Measurements from ENCODE around the gene TTC33.

Gene TTC33

DNA sequence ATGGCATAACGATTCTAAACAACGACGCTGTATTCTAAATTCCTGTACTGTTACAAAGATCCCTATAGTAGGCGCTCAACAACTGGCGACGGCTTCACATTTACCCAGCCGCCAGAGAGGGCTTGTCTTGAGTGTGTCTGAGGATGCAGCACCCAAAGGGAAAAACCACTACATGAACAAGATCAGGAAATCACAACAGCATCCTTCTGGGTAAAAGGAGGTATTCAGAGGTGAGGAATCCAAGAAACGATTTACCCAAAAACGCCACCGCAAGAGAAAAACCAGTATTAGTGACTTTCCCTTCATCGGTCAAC, 711 bp downstream of the TTC33 start:
- Histone ChIP-seq H3K9ac (ENCODE audit: low read depth in 1 of 2, low read length in 2 of 2) (peak overlapping the region; percentile 89 to 94), H3K27ac (ENCODE audit: low read depth, low read length) (peak overlapping the region; percentile 87)

DNA sequence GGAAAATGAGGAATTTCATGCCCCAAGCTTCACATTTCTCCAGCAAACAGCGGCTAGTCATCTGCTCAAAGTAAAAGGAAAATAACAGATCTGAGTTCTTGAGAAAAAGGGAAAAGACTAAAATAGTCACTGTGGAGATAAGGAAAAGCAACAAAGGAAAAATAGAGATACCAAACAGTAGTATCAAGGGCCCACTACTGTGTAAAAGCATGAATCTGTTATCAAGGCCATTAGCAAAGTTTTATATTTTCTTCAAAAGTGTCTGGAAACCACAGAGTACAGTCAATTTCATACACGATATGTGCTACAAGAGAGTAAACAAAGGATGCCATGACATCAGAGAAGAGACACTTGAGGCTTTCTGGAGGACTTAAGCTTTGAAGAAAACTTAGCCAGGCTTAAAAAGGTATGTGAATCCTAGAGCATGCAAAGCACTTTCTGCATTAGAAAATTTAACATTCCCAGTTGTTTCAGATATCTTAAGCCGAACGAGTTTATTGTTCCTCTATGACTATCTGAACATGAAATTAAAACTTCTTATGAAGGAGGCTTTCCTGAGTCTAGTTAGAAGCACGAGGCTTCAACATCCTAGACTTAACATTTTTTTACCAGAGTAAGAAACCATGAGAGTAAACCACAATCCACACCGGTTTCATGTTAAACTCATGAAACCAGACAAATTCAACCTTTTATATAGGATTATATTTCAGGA, 1.2 kb downstream of the TTC33 start:
- no peaks in the 10 kb centered on the region for H3K27me3 ChIP-seq (ENCODE audit: control insufficient read depth in 1 of 2, insufficient read depth in 2 of 2, low read length in 2 of 2)
- peaks cover 0 to 3% of the 10 kb centered on the region in 2 donors for H3K36me3 ChIP-seq (ENCODE audit: control insufficient read depth in 1 of 2, insufficient read depth in 2 of 2, low read length in 2 of 2)
- H3K4me3 ChIP-seq (ENCODE audit: low read depth in 1 of 2, low read length in 2 of 2): peak overlapping the region; percentile 95 to 97
- peak overlapping the region; percentile 89 to 94 for H3K9ac ChIP-seq (ENCODE audit: low read depth in 1 of 2, low read length in 2 of 2)
- H3K4me1 ChIP-seq (ENCODE audit: control insufficient read depth in 1 of 2, insufficient read depth in 2 of 2, low read length in 2 of 2): peaks cover 7 to 9% of the 10 kb centered on the region in 2 donors
- peak overlapping the region; percentile 11 for H3K27ac ChIP-seq (ENCODE audit: low read depth, low read length)
- peaks cover 0 to 5% of the 10 kb centered on the region in 2 donors for H3K9me3 ChIP-seq (ENCODE audit: control insufficient read depth in 1 of 2, low read length in 2 of 2)

More for the DNA sequence above, 711 bp downstream of the TTC33 start:
- peaks cover 0 to 3% of the 10 kb centered on the region in 2 donors for H3K36me3 ChIP-seq (ENCODE audit: control insufficient read depth in 1 of 2, insufficient read depth in 2 of 2, low read length in 2 of 2)
- H3K27me3 ChIP-seq (ENCODE audit: control insufficient read depth in 1 of 2, insufficient read depth in 2 of 2, low read length in 2 of 2): no peaks in the 10 kb centered on the region
- peaks cover 0 to 5% of the 10 kb centered on the region in 2 donors for H3K9me3 ChIP-seq (ENCODE audit: control insufficient read depth in 1 of 2, low read length in 2 of 2)
- H3K4me3 ChIP-seq (ENCODE audit: low read depth in 1 of 2, low read length in 2 of 2): peak overlapping the region; percentile 95 to 97
- peaks cover 7 to 9% of the 10 kb centered on the region in 2 donors for H3K4me1 ChIP-seq (ENCODE audit: control insufficient read depth in 1 of 2, insufficient read depth in 2 of 2, low read length in 2 of 2)

DNA sequence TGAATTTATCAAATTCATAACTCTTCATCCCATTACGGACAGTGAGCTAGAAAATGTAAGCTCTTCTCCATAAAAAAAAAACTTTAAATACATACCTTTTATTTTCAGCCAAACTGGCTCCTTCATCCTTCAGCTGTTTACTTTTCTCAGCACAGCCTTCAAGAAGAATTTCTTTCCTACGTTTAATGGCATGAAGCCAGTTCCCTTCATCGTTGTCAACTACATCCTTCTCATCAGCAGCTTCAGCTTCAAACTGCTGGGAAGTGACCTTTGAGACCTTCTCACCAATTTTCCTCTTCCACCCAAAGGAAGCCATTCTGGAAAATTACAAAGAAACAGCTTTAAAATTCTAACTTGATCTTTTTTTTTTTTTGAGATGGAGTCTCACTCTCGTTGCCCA, 9.1 kb downstream of the TTC33 start:
- H3K4me3 ChIP-seq (ENCODE audit: low read depth in 1 of 2, low read length in 2 of 2): no peak overlapping the region
- H3K9ac ChIP-seq (ENCODE audit: low read depth in 1 of 2, low read length in 2 of 2): no peak overlapping the region
- H3K36me3 ChIP-seq (ENCODE audit: control insufficient read depth in 1 of 2, insufficient read depth in 2 of 2, low read length in 2 of 2): peaks cover 3 to 7% of the 10 kb centered on the region in 2 donors
- H3K27me3 ChIP-seq (ENCODE audit: control insufficient read depth in 1 of 2, insufficient read depth in 2 of 2, low read length in 2 of 2): no peaks in the 10 kb centered on the region
- H3K27ac ChIP-seq (ENCODE audit: low read depth, low read length): no peak overlapping the region
- H3K9me3 ChIP-seq (ENCODE audit: control insufficient read depth in 1 of 2, low read length in 2 of 2): peaks cover 0 to 5% of the 10 kb centered on the region in 2 donors
- H3K4me1 ChIP-seq (ENCODE audit: control insufficient read depth in 1 of 2, insufficient read depth in 2 of 2, low read length in 2 of 2): no peaks in the 10 kb centered on the region

DNA sequence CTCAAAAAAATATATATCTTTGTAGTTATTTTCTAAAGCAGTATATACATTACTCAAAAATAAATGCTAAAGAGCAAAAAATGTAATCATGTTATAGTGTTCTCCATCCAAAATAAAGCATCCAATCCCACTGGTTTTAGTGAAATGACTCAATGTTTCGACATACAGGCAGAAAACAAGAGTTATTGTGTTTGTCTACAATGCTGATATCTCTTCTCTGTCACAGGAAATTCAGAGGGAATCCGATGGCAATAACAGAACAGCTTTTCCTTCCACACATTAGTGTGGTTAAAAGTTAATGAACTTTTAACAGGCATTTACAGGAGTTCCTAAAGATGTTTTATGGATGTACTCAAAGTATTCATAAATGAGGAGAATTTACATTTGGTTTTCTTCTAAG, 12.0 kb downstream of the TTC33 start:
- Histone ChIP-seq H3K9ac (ENCODE audit: low read depth in 1 of 2, low read length in 2 of 2) (no peak overlapping the region), H3K36me3 (ENCODE audit: control insufficient read depth in 1 of 2, insufficient read depth in 2 of 2, low read length in 2 of 2) (peaks cover 13 to 23% of the 10 kb centered on the region in 2 donors), H3K4me1 (ENCODE audit: control insufficient read depth in 1 of 2, insufficient read depth in 2 of 2, low read length in 2 of 2) (no peaks in the 10 kb centered on the region), H3K4me3 (ENCODE audit: low read depth in 1 of 2, low read length in 2 of 2) (no peak overlapping the region), H3K27me3 (ENCODE audit: control insufficient read depth in 1 of 2, insufficient read depth in 2 of 2, low read length in 2 of 2) (no peaks in the 10 kb centered on the region), H3K9me3 (ENCODE audit: control insufficient read depth in 1 of 2, low read length in 2 of 2) (peaks cover 4 to 10% of the 10 kb centered on the region in 2 donors), H3K27ac (ENCODE audit: low read depth, low read length) (no peak overlapping the region)

DNA sequence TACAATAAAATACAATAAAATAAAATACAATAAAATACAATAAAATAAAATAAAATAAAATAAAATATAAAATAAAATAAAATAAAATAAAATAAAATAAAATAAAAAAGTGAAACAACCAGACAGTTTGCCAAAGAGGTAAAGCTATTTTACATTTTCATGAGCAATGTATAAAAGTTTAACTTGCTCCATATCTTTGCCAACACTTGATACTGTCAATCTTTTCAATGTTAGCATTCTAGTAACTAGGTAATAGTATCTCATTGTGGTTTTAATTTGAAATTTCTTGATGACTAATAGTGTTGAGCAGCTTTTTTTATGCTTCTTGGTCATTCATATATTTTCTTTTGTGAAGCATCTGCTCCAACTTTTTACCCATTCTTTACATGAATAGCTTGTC, 17.3 kb downstream of the TTC33 start:
- Histone ChIP-seq H3K36me3 (ENCODE audit: control insufficient read depth in 1 of 2, insufficient read depth in 2 of 2, low read length in 2 of 2) (peaks cover 10 to 16% of the 10 kb centered on the region in 2 donors), H3K9me3 (ENCODE audit: control insufficient read depth in 1 of 2, low read length in 2 of 2) (peaks cover 4 to 10% of the 10 kb centered on the region in 2 donors)

DNA sequence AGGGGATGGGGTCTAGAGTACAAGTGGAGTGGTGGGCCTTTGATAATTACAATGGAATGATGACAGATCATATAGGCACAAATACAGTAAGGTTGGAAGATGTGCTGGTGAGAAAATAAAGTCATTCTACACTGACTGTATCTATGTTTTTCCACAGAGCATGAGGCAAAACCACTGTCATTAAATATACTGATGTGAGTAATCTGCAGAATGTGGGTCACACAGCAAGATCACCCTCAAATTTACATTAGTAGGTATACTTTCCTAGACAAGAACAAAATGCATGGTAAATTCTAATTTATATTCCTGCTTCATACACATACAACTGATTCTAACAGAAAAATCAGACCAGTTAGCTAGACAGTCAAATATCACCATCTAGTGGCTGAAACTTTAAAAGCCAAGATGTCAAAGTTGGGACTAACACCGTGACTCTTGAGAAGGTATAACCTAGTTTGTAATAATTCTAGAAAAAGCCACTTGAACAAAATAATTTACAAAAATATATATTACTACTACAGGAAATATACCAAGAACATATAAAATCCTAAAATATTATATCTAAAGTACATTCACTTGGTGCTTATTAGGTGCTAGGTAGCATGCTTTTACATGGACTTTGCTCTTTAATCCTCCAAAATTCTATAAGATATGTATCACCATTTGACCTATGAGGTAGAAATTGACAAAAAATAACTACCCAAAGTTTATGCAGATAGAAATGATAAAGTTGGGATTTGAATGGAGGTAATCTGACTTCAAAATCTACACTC, 19.5 kb downstream of the TTC33 start:
- Histone ChIP-seq H3K9ac (ENCODE audit: low read depth in 1 of 2, low read length in 2 of 2) (no peak overlapping the region), H3K27me3 (ENCODE audit: control insufficient read depth in 1 of 2, insufficient read depth in 2 of 2, low read length in 2 of 2) (no peaks in the 10 kb centered on the region), H3K4me3 (ENCODE audit: low read depth in 1 of 2, low read length in 2 of 2) (no peak overlapping the region), H3K4me1 (ENCODE audit: control insufficient read depth in 1 of 2, insufficient read depth in 2 of 2, low read length in 2 of 2) (peaks cover 29 to 33% of the 10 kb centered on the region in 2 donors), H3K27ac (ENCODE audit: low read depth, low read length) (no peak overlapping the region), H3K36me3 (ENCODE audit: control insufficient read depth in 1 of 2, insufficient read depth in 2 of 2, low read length in 2 of 2) (peaks cover 8 to 12% of the 10 kb centered on the region in 2 donors), H3K9me3 (ENCODE audit: control insufficient read depth in 1 of 2, low read length in 2 of 2) (peaks cover 4 to 10% of the 10 kb centered on the region in 2 donors)

More for the DNA sequence above, 17.3 kb downstream of the TTC33 start:
- Histone ChIP-seq H3K27me3 (ENCODE audit: control insufficient read depth in 1 of 2, insufficient read depth in 2 of 2, low read length in 2 of 2) (no peaks in the 10 kb centered on the region), H3K4me3 (ENCODE audit: low read depth in 1 of 2, low read length in 2 of 2) (no peak overlapping the region), H3K27ac (ENCODE audit: low read depth, low read length) (no peak overlapping the region), H3K9ac (ENCODE audit: low read depth in 1 of 2, low read length in 2 of 2) (no peak overlapping the region), H3K4me1 (ENCODE audit: control insufficient read depth in 1 of 2, insufficient read depth in 2 of 2, low read length in 2 of 2) (peaks cover 24 to 27% of the 10 kb centered on the region in 2 donors)

DNA sequence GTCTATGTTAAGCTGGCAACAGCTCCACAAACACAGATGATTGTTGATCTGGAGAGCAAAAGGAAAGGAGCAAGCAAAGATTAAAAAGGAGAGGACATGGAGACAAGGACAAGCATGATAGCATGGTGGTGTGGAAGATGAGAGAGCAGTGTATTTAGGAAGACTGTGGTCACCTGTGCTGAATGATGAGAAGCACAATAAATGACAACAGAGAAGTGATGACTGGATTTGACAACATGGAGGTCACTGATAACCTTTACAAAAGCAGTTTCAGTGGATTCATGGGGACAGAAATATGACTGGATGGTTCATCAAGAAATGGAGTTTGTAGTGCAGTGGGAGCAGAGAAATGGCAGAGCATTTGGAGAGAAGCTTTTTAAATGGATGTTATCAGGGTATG, 20.2 kb downstream of the TTC33 start:
- Histone ChIP-seq H3K36me3 (ENCODE audit: control insufficient read depth in 1 of 2, insufficient read depth in 2 of 2, low read length in 2 of 2) (peaks cover 4 to 7% of the 10 kb centered on the region in 2 donors), H3K9ac (ENCODE audit: low read depth in 1 of 2, low read length in 2 of 2) (no peak overlapping the region), H3K4me1 (ENCODE audit: control insufficient read depth in 1 of 2, insufficient read depth in 2 of 2, low read length in 2 of 2) (peaks cover 29 to 38% of the 10 kb centered on the region in 2 donors), H3K4me3 (ENCODE audit: low read depth in 1 of 2, low read length in 2 of 2) (no peak overlapping the region), H3K27ac (ENCODE audit: low read depth, low read length) (no peak overlapping the region), H3K9me3 (ENCODE audit: control insufficient read depth in 1 of 2, low read length in 2 of 2) (peaks cover 4 to 7% of the 10 kb centered on the region in 2 donors), H3K27me3 (ENCODE audit: control insufficient read depth in 1 of 2, insufficient read depth in 2 of 2, low read length in 2 of 2) (no peaks in the 10 kb centered on the region)

DNA sequence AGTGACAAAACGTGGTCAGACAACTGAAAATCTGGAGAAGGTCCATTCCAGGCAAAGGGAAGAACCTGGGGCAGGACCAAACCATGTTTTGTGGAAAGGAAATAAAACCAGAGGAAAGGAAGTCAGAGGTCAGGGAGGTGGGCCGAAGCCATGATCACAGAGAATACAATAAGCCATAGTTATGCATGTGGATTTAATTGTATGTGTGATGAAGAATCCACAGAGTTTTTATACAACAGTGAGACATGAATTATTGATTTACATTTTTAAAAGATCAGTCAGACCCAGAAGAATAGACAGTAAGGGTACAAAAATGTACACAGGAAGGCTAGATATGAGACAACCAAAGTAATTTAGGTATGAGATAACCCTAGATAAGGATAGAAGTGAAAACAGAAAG, 20.8 kb downstream of the TTC33 start:
- Histone ChIP-seq H3K9ac (ENCODE audit: low read depth in 1 of 2, low read length in 2 of 2) (no peak overlapping the region), H3K4me1 (ENCODE audit: control insufficient read depth in 1 of 2, insufficient read depth in 2 of 2, low read length in 2 of 2) (peaks cover 29 to 38% of the 10 kb centered on the region in 2 donors), H3K4me3 (ENCODE audit: low read depth in 1 of 2, low read length in 2 of 2) (no peak overlapping the region), H3K27me3 (ENCODE audit: control insufficient read depth in 1 of 2, insufficient read depth in 2 of 2, low read length in 2 of 2) (no peaks in the 10 kb centered on the region), H3K36me3 (ENCODE audit: control insufficient read depth in 1 of 2, insufficient read depth in 2 of 2, low read length in 2 of 2) (peaks cover 0 to 7% of the 10 kb centered on the region in 2 donors), H3K9me3 (ENCODE audit: control insufficient read depth in 1 of 2, low read length in 2 of 2) (peaks cover 4% of the 10 kb centered on the region in 2 donors), H3K27ac (ENCODE audit: low read depth, low read length) (no peak overlapping the region)

DNA sequence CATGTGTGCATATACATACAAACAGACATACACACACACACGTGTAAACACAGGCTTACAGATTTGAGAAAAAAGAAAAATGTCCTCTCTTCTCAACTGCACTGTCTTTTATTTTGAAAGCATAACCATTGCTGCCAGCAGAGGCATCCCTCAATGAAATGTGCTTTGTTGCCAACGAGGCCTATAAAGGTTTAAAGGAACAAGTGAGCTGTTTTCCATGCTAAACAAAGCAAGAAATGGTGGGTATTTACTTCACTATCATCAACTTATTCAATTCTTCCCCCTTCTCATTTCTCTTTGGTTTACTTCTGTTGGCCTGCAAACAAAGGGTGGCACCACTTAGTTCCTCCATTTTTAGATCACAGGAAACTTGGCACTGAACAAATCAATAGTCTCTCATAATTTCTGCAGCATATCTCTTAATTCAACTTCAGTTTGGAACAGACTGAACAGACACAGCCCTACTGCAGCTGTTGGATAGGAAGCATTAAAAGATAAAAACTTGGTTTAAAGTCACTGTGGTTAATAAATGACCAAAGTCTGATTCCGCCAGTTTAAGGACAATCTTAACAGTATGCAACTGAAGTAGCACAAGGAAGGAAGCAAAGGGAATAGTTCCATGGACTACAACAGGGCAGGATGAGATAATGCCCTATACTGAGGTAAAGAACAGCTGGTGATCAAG, 21.7 kb downstream of the TTC33 start:
- no peaks in the 10 kb centered on the region for H3K27me3 ChIP-seq (ENCODE audit: control insufficient read depth in 1 of 2, insufficient read depth in 2 of 2, low read length in 2 of 2)
- H3K4me1 ChIP-seq (ENCODE audit: control insufficient read depth in 1 of 2, insufficient read depth in 2 of 2, low read length in 2 of 2): peaks cover 29 to 38% of the 10 kb centered on the region in 2 donors
- H3K9me3 ChIP-seq (ENCODE audit: control insufficient read depth in 1 of 2, low read length in 2 of 2): no peaks in the 10 kb centered on the region
- peaks cover 0 to under 1% of the 10 kb centered on the region in 2 donors for H3K36me3 ChIP-seq (ENCODE audit: control insufficient read depth in 1 of 2, insufficient read depth in 2 of 2, low read length in 2 of 2)
- H3K27ac ChIP-seq (ENCODE audit: low read depth, low read length): no peak overlapping the region
- H3K9ac ChIP-seq (ENCODE audit: low read depth in 1 of 2, low read length in 2 of 2): no peak overlapping the region
- H3K4me3 ChIP-seq (ENCODE audit: low read depth in 1 of 2, low read length in 2 of 2): peak overlapping the region in 1 of 2 donors; percentile 9

DNA sequence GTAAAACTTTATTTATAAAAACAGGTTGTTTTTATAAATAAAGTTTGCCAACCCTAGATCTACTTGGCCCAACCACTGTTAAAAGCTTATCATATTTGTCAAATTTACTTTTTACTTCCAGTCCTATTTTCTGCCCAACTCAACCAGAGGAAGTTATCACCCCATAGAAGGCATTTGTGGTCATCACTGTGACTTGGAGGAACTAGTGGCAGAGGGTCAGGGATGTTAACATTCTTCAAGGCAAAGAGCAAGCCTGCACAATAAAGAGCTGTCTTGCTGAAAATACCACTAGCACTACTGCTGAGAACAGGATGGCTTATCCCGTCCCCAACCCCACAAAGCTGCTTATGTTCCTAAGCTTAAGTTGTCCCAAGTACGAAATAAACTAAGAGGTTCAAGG, 22.3 kb downstream of the TTC33 start:
- H3K9ac ChIP-seq (ENCODE audit: low read depth in 1 of 2, low read length in 2 of 2): no peak overlapping the region
- no peaks in the 10 kb centered on the region for H3K9me3 ChIP-seq (ENCODE audit: control insufficient read depth in 1 of 2, low read length in 2 of 2)
- H3K36me3 ChIP-seq (ENCODE audit: control insufficient read depth in 1 of 2, insufficient read depth in 2 of 2, low read length in 2 of 2): no peaks in the 10 kb centered on the region
- H3K4me3 ChIP-seq (ENCODE audit: low read depth in 1 of 2, low read length in 2 of 2): peak overlapping the region in 1 of 2 donors; percentile 9
- H3K27ac ChIP-seq (ENCODE audit: low read depth, low read length): no peak overlapping the region
- no peaks in the 10 kb centered on the region for H3K27me3 ChIP-seq (ENCODE audit: control insufficient read depth in 1 of 2, insufficient read depth in 2 of 2, low read length in 2 of 2)
- peaks cover 29 to 38% of the 10 kb centered on the region in 2 donors for H3K4me1 ChIP-seq (ENCODE audit: control insufficient read depth in 1 of 2, insufficient read depth in 2 of 2, low read length in 2 of 2)
